Tibial nerve (tissue), 4 donors: ENCODE data around the gene CASKIN1. TPM values are rescaled to one million over a fixed set of nuclear protein-coding genes. Genes with fewer than 3 reads are reported as not detected.
A peak's percentile ranks its signal among the peaks of the same experiment; 100 is the strongest.

ENCODE experiments used
- DNase-seq, 2 donors: peaks; one replicate each; pipeline ENCODE4 v3.0.0-alpha.2; 2019; ENCODE audit warnings: low spot score in 2 of 2
- H3K27ac ChIP-seq, 4 donors: fragments of 200-600 bp; sonication (generic) in 3 of 4; one replicate each; pipeline ENCODE4 v1.5.1; 2017 to 2019; ENCODE audit warnings: mild to moderate bottlenecking in 1 of 4
- H3K27me3 ChIP-seq, 2 donors: fragments of 200-600 bp; sonication (generic) in 1 of 2; one replicate each; pipeline versions ENCODE4 v1.5.1 to v1.6.0; 2017 to 2019
- H3K36me3 ChIP-seq, 3 donors: fragments of 200-600 bp; sonication (generic); one replicate each; pipeline ENCODE4 v1.5.1; 2018 to 2019
- H3K4me1 ChIP-seq, 4 donors: fragments of 200-600 bp; sonication (generic) in 3 of 4; one replicate each; pipeline ENCODE4 v1.5.1; 2017 to 2019
- H3K4me3 ChIP-seq, 4 donors: fragments of 200-600 bp; sonication (generic) in 3 of 4; one replicate each; pipeline ENCODE4 v1.5.1; 2017 to 2019; ENCODE audit warnings: mild to moderate bottlenecking in 1 of 4, moderate library complexity in 1 of 4
- H3K9me3 ChIP-seq, 4 donors: fragments of 200-600 bp; sonication (generic) in 3 of 4; one replicate each; pipeline ENCODE4 v1.5.1; 2017 to 2019
- EP300 ChIP-seq, 2 donors: sonication (generic); formaldehyde crosslinking; IDR thresholded peaks; one replicate each; pipeline ENCODE4 v1.6.1; 2017; ENCODE audit warnings: antibody characterized with exemption in 2 of 2, mild to moderate bottlenecking in 1 of 2
- POLR2A ChIP-seq, 2 donors: fragments of 450-650 bp; IDR thresholded peaks; one replicate each; pipeline ENCODE4 v1.6.1; 2017; ENCODE audit warnings: antibody characterized with exemption in 2 of 2, mild to moderate bottlenecking in 2 of 2, moderate library complexity in 2 of 2
- WGBS, 2 donors: methylation state at CpG; one replicate each; pipeline ENCODE4 v1.1.5; 2018; 5-methylcytosine and 5-hydroxymethylcytosine counted together
- total RNA-seq, 4 donors: library from RNA; depleted of rRNA; stranded (reverse); fragments of >200 nt; gene quantifications; one replicate each; pipeline ENCODE4 v1.1.0, GENCODE V29; 2016
- TF ChIP-seq, protein P1 (sequence below), 5 experiments: fragments of 200-600 bp in 3 of 5; fragments of 450-650 bp in 2 of 5; sonication (generic) in 3 of 5; IDR thresholded peaks; one replicate each; pipeline ENCODE4 v1.5.1; 2016 to 2019; ENCODE audit warnings: antibody characterized with exemption in 5 of 5, mild to moderate bottlenecking in 3 of 5, moderate library complexity in 2 of 5

Gene CASKIN1
- total RNA-seq, 4 donors from 2014 or later = 0.20 to 0.63 (median 0.30) TPM; not detected in 1

GRCh38 chr16:2223221-2223941 is 27.0 kb upstream of the CASKIN1 start, which contains the start of gene E4F1:
Gene E4F1 (plus strand): TSS chr16:2223591. CDS start chr16:2223614, 23 bp downstream.
- H3K4me1 ChIP-seq = peaks cover 0 to 34% (median 12%) of the 10 kb centered on the region in 4 donors
- no peaks in the 10 kb centered on the region for H3K9me3 ChIP-seq
- H3K4me3 ChIP-seq = peak within 1 kb of the TSS; percentile 73 to 98 (median 90)
- TF ChIP-seq POLR2A (IDR thresholded peaks at IDR 0.05) (peak; percentile 70 to 82), EP300 (IDR thresholded peaks at IDR 0.05) (peak; percentile 86 to 96)
- TF ChIP-seq, protein P1, sequence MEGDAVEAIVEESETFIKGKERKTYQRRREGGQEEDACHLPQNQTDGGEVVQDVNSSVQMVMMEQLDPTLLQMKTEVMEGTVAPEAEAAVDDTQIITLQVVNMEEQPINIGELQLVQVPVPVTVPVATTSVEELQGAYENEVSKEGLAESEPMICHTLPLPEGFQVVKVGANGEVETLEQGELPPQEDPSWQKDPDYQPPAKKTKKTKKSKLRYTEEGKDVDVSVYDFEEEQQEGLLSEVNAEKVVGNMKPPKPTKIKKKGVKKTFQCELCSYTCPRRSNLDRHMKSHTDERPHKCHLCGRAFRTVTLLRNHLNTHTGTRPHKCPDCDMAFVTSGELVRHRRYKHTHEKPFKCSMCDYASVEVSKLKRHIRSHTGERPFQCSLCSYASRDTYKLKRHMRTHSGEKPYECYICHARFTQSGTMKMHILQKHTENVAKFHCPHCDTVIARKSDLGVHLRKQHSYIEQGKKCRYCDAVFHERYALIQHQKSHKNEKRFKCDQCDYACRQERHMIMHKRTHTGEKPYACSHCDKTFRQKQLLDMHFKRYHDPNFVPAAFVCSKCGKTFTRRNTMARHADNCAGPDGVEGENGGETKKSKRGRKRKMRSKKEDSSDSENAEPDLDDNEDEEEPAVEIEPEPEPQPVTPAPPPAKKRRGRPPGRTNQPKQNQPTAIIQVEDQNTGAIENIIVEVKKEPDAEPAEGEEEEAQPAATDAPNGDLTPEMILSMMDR (IDR thresholded peaks at IDR 0.05) = peak in 1 of 5 experiments; percentile 15
- DNase-seq = peak; percentile 97 to 98
- no peaks in the 10 kb centered on the region for H3K27me3 ChIP-seq
- H3K27ac ChIP-seq = peak within 1 kb of the TSS; percentile 77 to 94 (median 88)
- peaks cover 0 to 19% (median 1%) of the 10 kb centered on the region in 3 donors for H3K36me3 ChIP-seq
- whole genome bisulfite sequencing, 2 donors = 1% methylated on average over 46 to 47 of the region's 82 CpGs

DNA sequence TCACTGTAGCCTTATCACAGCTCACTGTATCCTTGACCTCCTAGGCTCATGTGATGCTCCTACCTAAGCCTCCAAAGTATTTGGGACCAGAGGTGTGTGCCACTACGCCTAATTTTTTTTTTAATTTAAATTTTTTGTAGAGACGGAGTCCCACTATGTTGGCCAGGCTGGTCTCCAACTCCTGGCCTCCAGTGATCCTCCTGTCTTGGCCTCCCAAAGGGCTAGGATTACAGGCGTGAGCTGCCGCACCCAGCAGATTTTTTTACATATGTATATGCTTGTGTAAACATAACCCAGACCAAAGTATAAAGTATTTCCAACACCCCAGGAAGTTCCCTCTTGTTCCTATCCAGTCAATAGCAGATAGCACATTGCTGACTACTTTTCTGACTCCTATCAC is 19.9 kb upstream of the CASKIN1 start:
- no peaks in the 10 kb centered on the region for H3K9me3 ChIP-seq
- H3K4me1 ChIP-seq = peaks cover 0 to 31% (median 22%) of the 10 kb centered on the region in 4 donors
- 97 to 99% methylated on average over 4 of the region's 4 CpGs for WGBS, 2 donors
- no peak for DNase-seq
- peak overlapping the region in 1 of 4 donors; percentile 92 for H3K27ac ChIP-seq
- no peaks in the 10 kb centered on the region for H3K27me3 ChIP-seq
- peaks cover 0 to 5% (median 0%) of the 10 kb centered on the region in 3 donors for H3K36me3 ChIP-seq
- no peak overlapping the region for H3K4me3 ChIP-seq
- TF ChIP-seq EP300 (IDR thresholded peaks at IDR 0.05) (no peak), POLR2A (IDR thresholded peaks at IDR 0.05) (no peak)
- TF ChIP-seq, protein P1 (IDR thresholded peaks at IDR 0.05) = no peak

- peaks cover 0 to 39% (median 22%) of the 10 kb centered on the region in 4 donors for H3K4me1 ChIP-seq
- WGBS, 2 donors = 0% methylated on average over 5 to 6 of the region's 48 CpGs
- H3K4me3 ChIP-seq = peak within 1 kb of the TSS; percentile 58 to 96 (median 76)
- peaks cover 0 to 15% (median 0%) of the 10 kb centered on the region in 3 donors for H3K36me3 ChIP-seq
- no peak for DNase-seq
- no peaks in the 10 kb centered on the region for H3K9me3 ChIP-seq
- no peaks in the 10 kb centered on the region for H3K27me3 ChIP-seq
- TF ChIP-seq POLR2A (IDR thresholded peaks at IDR 0.05) (peak in 1 of 2 donors; percentile 42), EP300 (IDR thresholded peaks at IDR 0.05) (no peak)
- TF ChIP-seq, protein P1 (IDR thresholded peaks at IDR 0.05) = no peak
- peak within 1 kb of the TSS; percentile 59 to 92 (median 90) for H3K27ac ChIP-seq
Measured at GRCh38 chr16:2214719-2214968, 18.2 kb upstream of the CASKIN1 start, which contains the start of gene PGP. Gene PGP (minus strand): TSS chr16:2214840. CDS start chr16:2214777, 63 bp downstream.

GRCh38 chr16:2213817-2214718 is 17.7 kb upstream of the CASKIN1 start:
- peak overlapping the region in 3 of 4 donors; percentile 50 to 84 (median 81) for H3K27ac ChIP-seq
- H3K9me3 ChIP-seq = no peaks in the 10 kb centered on the region
- 1 to 3% methylated on average over 10 to 22 of the region's 98 CpGs for WGBS, 2 donors
- H3K27me3 ChIP-seq = no peaks in the 10 kb centered on the region
- H3K4me3 ChIP-seq = peak overlapping the region; percentile 58 to 96 (median 72)
- H3K4me1 ChIP-seq = peaks cover 0 to 39% (median 22%) of the 10 kb centered on the region in 4 donors
- peaks cover 0 to 20% (median 2%) of the 10 kb centered on the region in 3 donors for H3K36me3 ChIP-seq
- DNase-seq = no peak
- no peak for TF ChIP-seq EP300 (IDR thresholded peaks at IDR 0.05)
- TF ChIP-seq, protein P1 (IDR thresholded peaks at IDR 0.05) = no peak
- TF ChIP-seq POLR2A (IDR thresholded peaks at IDR 0.05) = no peak
